Head of caudate nucleus (tissue), 42 donors: ENCODE measurements around the gene FILIP1L.

Source experiments
- DNase-seq, 42 donors: peaks; one replicate each; pipeline versions ENCODE4 v3.0.0 to v3.0.0-alpha.2; 2020 to 2021; ENCODE audit warnings: mixed read lengths in 7 of 42
- intact Hi-C: fragments of 100-400 bp; cut with DNase I; formaldehyde crosslinking; loops from one replicate; pipeline ENCODE4 v1.15.0; 2022

The FILIP1L gene

GRCh38 chr3:100114413-100115030, at the start of gene FILIP1L:
TSS of gene FILIP1L (minus strand) at chr3:100114501.
- DNase-seq: no peak
- intact Hi-C loops: no loop called here

DNA sequence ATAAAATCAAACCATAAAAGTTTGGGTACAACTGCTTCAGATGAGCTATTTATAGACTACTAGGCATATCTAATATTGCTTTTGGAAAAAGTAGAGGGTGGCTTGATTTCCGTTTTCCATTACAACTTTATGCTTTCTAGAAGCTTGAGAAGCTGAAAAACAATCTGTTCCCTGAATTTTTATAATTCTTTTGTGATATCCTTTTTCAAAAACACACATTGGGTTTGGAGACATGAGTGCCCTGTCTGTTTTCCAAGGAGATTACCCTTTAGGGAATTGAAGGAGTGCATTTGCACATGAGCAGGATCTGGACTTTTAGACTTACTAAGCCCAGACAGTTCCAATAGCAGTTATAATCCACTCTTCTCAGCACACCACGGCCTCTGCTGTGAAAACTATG, 49.5 kb upstream of the FILIP1L start:
- no peak for DNase-seq
- intact Hi-C loops: no loop called here

- no peak for DNase-seq
- intact Hi-C loops: no loop called here
Measured at GRCh38 chr3:100160521-100160920, 46.2 kb upstream of the FILIP1L start.

DNA sequence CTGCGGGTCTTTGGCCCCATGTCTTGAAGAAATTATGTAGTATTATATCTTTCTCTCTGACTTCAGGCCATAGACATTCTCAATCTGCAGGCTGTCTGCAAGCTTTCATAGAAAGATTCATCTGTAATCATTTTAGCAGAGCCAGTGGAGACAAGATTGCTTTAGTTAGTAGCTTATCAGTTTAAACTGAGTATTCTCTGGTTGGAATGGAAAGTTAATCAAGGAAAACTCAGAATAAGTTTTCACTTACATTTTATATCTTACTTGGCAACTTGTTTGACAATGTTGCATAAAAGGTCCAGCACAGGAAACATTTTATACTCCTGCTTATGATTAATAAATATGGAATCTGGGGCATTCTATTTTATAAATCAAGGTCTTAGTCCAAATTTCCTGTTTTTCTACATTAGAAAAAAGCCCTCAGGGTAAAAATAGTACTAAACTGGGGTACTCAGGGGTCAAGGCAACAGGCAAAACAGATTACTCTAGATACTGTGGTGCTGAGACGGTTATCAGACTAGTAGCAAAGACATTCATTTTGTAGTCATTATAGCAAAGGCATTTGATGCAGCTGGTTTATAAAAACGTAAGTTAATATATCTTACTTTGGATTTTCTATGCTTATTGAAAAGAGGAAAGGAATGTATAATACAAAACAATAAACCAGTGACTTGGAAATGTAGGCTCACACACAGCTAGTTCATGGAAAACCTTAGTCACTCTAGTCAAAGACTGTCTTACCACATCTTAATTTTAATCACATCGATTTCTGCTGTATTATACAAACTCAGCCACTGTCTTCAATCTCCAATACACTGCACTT, 45.2 kb upstream of the FILIP1L start:
- intact Hi-C loops: no loop called here
- DNase-seq: no peak

- DNase-seq: no peak
- intact Hi-C loops: no loop called here
Measured at GRCh38 chr3:100158918-100159330, 44.6 kb upstream of the FILIP1L start.

GRCh38 chr3:100157685-100158084, 43.4 kb upstream of the FILIP1L start:
- DNase-seq: no peak
- intact Hi-C loops: no loop called here

- intact Hi-C loops: no loop called here
- no peak for DNase-seq
Measured at GRCh38 chr3:100155590-100155989, 41.3 kb upstream of the FILIP1L start.

DNA sequence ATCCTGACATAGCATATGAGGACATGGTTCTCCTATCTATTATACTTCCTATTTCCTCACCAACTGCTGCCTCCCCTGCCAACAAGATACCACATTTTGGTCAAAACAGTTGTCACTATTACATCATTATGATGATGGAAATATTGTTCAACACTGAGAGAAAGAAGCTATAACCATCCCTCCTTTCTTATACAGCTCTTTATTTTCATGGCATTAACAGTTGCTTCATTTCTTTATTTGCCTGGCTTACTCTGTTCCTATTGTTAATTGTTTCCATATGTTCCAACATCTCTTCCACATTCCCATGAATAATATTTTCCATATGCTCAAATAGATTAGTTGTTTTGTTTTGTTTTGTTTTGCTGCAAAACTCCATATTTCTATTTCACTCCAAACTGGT, 40.8 kb upstream of the FILIP1L start:
- DNase-seq: no peak
- intact Hi-C loops: no loop called here

DNA sequence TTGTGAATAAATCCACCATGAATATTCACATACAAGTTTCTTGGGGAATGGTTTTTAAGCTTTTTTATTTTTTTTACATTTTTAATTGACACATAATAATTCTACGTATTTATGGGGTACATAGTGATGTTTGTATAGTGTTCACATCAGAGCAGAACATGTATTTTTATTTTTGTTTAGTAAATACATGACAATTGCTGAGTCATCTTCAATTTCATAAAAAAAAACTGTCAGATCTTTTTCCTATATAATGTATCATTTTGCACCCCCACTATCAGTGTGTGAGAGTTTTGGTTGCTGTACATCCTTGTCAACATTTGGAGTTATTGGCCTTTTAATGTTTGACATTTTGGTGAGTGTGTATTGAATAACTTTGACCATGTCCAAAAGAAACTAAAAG, 39.9 kb upstream of the FILIP1L start:
- no peak for DNase-seq
- intact Hi-C loops: no loop called here

DNA sequence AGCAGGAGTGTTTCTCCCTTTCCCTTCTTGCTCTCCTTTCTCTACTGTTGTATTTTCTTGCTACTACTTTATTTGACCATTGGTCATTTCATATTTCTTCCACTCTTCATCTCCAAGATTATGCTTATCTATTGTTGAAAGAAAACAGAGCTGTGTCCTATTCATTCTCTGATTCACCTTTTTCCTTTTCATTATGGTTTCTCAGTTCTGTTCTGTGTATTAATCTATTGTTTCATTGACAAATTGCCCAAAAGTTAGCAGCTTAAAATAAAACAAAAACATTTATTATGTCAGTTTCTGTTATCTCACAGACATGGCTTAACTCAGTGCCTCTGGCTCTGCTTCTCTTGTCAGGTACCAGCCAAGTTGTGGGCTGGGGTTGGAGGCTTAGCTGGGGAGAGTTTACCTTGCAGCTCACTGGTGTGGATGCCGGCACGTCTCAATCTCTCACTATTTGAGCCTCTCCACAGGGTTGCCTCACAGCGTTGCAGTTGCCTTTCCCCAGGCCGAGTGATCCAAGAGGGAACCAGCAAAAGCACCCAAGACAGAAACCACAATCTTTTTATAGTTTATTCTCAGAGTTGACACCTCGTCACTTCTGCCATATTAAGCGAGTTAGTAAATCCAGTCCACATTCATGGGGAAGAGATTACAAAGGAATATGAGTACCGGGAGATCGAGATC, 36.9 kb upstream of the FILIP1L start:
- intact Hi-C loops: no loop called here
- DNase-seq: no peak

- intact Hi-C loops: no loop called here
- DNase-seq: no peak
Measured at GRCh38 chr3:100150473-100150872, 36.2 kb upstream of the FILIP1L start.

DNA sequence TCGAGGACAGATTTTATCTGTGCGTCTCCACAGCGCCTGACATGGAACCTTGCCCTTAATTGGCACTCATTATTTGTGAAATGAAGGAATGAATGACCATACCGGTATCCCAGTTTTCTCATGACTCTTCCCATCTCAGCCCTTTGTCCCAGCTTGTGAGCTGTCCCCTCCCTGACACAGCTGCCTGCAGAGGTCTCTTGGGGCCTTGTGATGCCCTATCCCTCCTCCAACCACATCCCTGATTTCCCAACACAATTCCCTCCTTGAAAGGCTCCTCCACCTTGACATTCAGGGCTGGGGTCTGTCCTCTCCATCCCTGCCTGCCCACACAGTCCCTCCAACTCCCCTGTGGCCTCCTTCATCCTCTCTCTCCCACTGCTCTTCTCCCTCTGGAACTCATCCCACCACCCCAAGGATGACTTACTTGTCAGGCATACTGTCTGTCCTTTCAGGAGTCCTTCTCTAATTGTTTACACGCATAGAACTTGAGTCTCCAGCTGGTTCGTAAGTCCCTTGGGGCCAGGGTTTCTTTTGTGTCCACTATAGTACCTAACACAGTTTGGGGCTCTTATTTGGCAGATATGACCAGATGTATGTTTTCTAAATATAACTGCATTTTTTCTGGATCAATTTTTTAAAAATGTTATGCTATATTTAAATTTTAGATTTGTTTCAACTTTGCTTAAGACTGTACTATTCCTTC, 35.6 kb upstream of the FILIP1L start:
- no peak for DNase-seq
- intact Hi-C loops: no loop called here

- DNase-seq: no peak
- intact Hi-C loops: no loop called here
Measured at GRCh38 chr3:100149130-100149529, 34.8 kb upstream of the FILIP1L start.

GRCh38 chr3:100144255-100144866, 30.1 kb upstream of the FILIP1L start:
- intact Hi-C loops: no loop called here

DNA sequence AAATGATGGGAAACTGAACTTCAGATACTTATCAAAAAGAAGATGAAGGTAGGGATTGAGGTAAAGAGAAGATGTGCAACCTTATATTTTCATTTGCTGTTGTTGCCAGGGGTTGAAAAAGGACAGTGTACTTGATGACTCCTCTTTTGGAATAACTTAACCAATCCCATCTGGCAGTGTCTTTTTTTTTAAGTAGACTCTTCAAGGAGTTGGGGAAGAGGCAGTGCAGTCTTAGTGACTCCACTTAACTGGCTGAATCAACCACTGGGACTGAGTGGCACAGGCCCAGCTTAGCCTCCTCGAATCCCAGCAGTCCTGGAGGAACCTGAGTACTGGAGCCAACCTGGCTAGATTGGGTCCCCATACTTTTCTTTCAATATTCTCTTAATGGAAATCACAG, 27.3 kb upstream of the FILIP1L start:
- intact Hi-C loops: no loop called here
- no peak for DNase-seq

More at GRCh38 chr3:100144255-100144866, 30.1 kb upstream of the FILIP1L start:
- DNase-seq: no peak

- no peak for DNase-seq
- intact Hi-C loops: no loop called here
Measured at GRCh38 chr3:100140976-100141375, 26.7 kb upstream of the FILIP1L start.

DNA sequence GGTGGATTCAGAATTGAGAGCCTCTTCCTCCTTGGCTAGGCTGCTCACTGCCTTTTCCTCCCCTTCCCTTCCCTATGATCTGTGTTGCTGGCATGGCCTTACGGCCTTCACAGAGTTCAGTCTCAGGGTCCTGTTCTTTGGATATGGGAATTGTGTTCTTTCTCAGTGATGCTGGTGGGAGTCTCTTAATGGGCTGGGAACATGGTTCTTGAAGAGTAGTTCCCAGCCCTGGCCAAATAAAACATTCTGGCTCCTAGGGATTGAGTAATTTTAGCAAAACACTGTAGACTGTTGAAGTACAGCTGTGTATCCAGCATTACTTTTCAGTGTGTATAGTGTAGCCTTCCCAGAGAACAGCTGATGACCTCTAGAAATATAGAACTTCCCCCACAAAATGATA, 22.6 kb upstream of the FILIP1L start:
- no peak for DNase-seq
- intact Hi-C loops: no loop called here

- DNase-seq: no peak
- intact Hi-C loops: no loop called here
Measured at GRCh38 chr3:100131241-100131640, 16.9 kb upstream of the FILIP1L start.

DNA sequence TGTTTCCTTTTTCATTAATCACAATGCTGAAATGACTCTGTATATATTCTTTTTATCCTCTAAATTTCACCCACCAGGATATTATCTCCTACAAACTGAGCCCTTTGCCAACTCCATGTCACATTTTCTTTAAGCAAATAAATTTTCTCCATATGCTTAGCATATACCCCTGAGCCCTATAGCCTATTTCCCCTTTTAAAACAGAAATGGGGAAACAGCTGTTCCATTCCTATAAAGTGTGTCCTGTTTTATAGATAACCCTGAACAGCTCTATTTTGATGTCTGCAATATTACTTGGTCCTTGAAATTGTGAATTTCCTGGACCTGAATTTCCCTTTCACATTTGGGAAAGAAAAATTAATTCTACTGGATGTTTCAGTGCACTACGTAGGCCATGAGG, 15.6 kb upstream of the FILIP1L start:
- DNase-seq: no peak
- intact Hi-C loops: no loop called here
